Endothelial cell of umbilical vein (primary cell): Measurements from ENCODE around the gene KIF26A. TPM values are rescaled to one million over a fixed set of nuclear protein-coding genes. Genes with fewer than 3 reads are reported as not detected.

ENCODE experiments used
- BruUV-seq: library from RNA; stranded (reverse); fragments of 400-500 nt; replicated peaks from 2 replicates; lab custom pipeline; 2021; lab: Mats Ljungman, UMichigan
- CTCF ChIA-PET: fragments of 300-600, 350-600 bp; sonication (Branson Sonifier 250); formaldehyde crosslinking; loops from one replicate; lab custom pipeline; 2021; ENCODE audit warnings: antibody characterized with exemption, inconsistent platforms; lab: Charles Lee
- POLR2A ChIA-PET: fragments of 300-600, 350-600 bp; sonication (Branson Sonifier 250); formaldehyde crosslinking; loops from one replicate; lab custom pipeline; 2021; ENCODE audit warnings: antibody characterized with exemption, inconsistent platforms; lab: Charles Lee
- DNase-seq: peaks from one replicate; pipeline ENCODE4 v3.0.0-alpha.2; 2011; ENCODE audit warnings: low read depth, low spot score
- FAIRE-seq: peaks from 2 replicates; lab custom pipeline; 2011; peaks lifted over from hg19 to GRCh38; lab: Jason Lieb, UNC
- H2AFZ ChIP-seq: 2 replicates; pipeline ENCODE4 v1.6.0; 2012; ENCODE audit warnings: low read depth, low read length, control low read depth, inconsistent platforms
- H3K27ac ChIP-seq: 2 replicates; pipeline ENCODE4 v1.5.1; 2011; ENCODE audit warnings: low read depth, mild to moderate bottlenecking, control low read depth, low read length, moderate library complexity; ENCODE audit not compliant: insufficient read depth
- H3K27me3 ChIP-seq, 2 experiments: 2 replicates each; pipeline versions ENCODE4 v1.6.0 to v1.6.1; 2011; ENCODE audit warnings: low read length in 2 of 2, mixed read lengths in 1 of 2; ENCODE audit not compliant: control insufficient read depth in 2 of 2, insufficient read depth in 2 of 2
- H3K36me3 ChIP-seq, 2 experiments: 2 replicates in 1 of 2; 3 replicates in 1 of 2; pipeline ENCODE4 v1.5.1; 2011; ENCODE audit warnings: low read length in 2 of 2, mild to moderate bottlenecking in 1 of 2, moderate library complexity in 1 of 2; ENCODE audit not compliant: control insufficient read depth in 2 of 2, insufficient read depth in 2 of 2; ENCODE audit errors: extremely low read depth in 1 of 2
- H3K4me1 ChIP-seq: 3 replicates; pipeline ENCODE4 v1.5.1; 2011; ENCODE audit warnings: mild to moderate bottlenecking, low read length; ENCODE audit not compliant: control insufficient read depth, insufficient read depth; ENCODE audit errors: extremely low read depth
- H3K4me2 ChIP-seq: 2 replicates; pipeline ENCODE4 v1.6.1; 2011; ENCODE audit warnings: low read length, control low read depth, mixed read lengths; ENCODE audit not compliant: insufficient read depth
- H3K4me3 ChIP-seq, 3 experiments: fragments of 200-600 bp in 1 of 3; sonication (generic), shearing (Covaris generic) in 1 of 3; replicated peaks in 1 of 3; 2 replicates each; pipeline ENCODE4 v1.5.1; 2011 to 2016; ENCODE audit warnings: control low read depth in 3 of 3, low read length in 3 of 3, mild to moderate bottlenecking in 2 of 3, inconsistent platforms in 1 of 3, low read depth in 1 of 3, moderate library complexity in 1 of 3; ENCODE audit not compliant: insufficient read depth in 1 of 3
- H3K79me2 ChIP-seq: 2 replicates; pipeline ENCODE4 v1.6.0; 2012; ENCODE audit warnings: low read length, inconsistent platforms; ENCODE audit not compliant: control insufficient read depth, insufficient read depth
- H3K9ac ChIP-seq: replicated peaks from 2 replicates; pipeline ENCODE3; 2011; ENCODE audit warnings: low read length, control low read depth; ENCODE audit not compliant: insufficient read depth; ENCODE audit errors: extremely low read depth
- H3K9me1 ChIP-seq: replicated peaks from 3 replicates; pipeline ENCODE4 v1.6.0; 2011; ENCODE audit warnings: mild to moderate bottlenecking, low read length; ENCODE audit not compliant: control insufficient read depth, insufficient read depth; ENCODE audit errors: extremely low read depth
- H3K9me3 ChIP-seq: replicated peaks from 2 replicates; pipeline ENCODE4 v1.5.1; 2012; ENCODE audit warnings: low read length, inconsistent platforms; ENCODE audit not compliant: control insufficient read depth, insufficient read depth
- H4K20me1 ChIP-seq: replicated peaks from 2 replicates; pipeline ENCODE3; 2011; ENCODE audit warnings: mild to moderate bottlenecking, low read length; ENCODE audit not compliant: control insufficient read depth, insufficient read depth; ENCODE audit errors: extremely low read depth
- EZH2 ChIP-seq: IDR thresholded peaks from 2 replicates; pipeline ENCODE4 v1.6.1; 2012; ENCODE audit warnings: borderline replicate concordance, low read depth, mild to moderate bottlenecking, moderate library complexity, low read length, inconsistent platforms; ENCODE audit not compliant: severe bottlenecking
- FOS ChIP-seq: IDR thresholded peaks from 2 replicates; pipeline ENCODE4 v1.6.1; 2011; ENCODE audit warnings: mild to moderate bottlenecking, low read length, moderate library complexity, borderline replicate concordance; ENCODE audit not compliant: insufficient read depth
- GATA2 ChIP-seq: IDR thresholded peaks from 2 replicates; pipeline ENCODE4 v1.7.0; 2011; ENCODE audit warnings: low read depth, mild to moderate bottlenecking, moderate library complexity, mixed read lengths, low read length; ENCODE audit not compliant: insufficient read length, insufficient read depth
- JUN ChIP-seq: IDR thresholded peaks from 2 replicates; pipeline ENCODE4 v1.6.1; 2011; ENCODE audit warnings: borderline replicate concordance, low read depth; ENCODE audit not compliant: insufficient read length, insufficient read depth
- MYC ChIP-seq: IDR thresholded peaks from one replicate; pipeline ENCODE4 v1.6.1; 2011; ENCODE audit warnings: mild to moderate bottlenecking, low read depth, low read length
- POLR2A ChIP-seq: IDR thresholded peaks from 2 replicates; pipeline ENCODE4 v1.6.1; 2012; ENCODE audit warnings: low read depth, mild to moderate bottlenecking, control low read depth, low read length
- POLR2AphosphoS5 ChIP-seq: IDR thresholded peaks from 2 replicates; pipeline ENCODE4 v1.6.1; 2012; ENCODE audit warnings: low read depth, mild to moderate bottlenecking, control low read depth, low read length, moderate library complexity; ENCODE audit not compliant: insufficient read depth
- dilution Hi-C: fragments of 300-500 bp; cut with MboI; formaldehyde crosslinking; loops from one replicate; pipeline ENCODE4 v1.15.0; 2019; ENCODE audit warnings: low sequenced_read_pairs; ENCODE audit not compliant: extremely low pct_ligation_motif_present
- intact Hi-C: fragments of 100-400 bp; cut with micrococcal nuclease; formaldehyde crosslinking; loops from one replicate; pipeline ENCODE4 v1.10.0; 2022
- polyA plus RNA-seq, 4 experiments: library from polyadenylated mRNA; depleted of rRNA in 3 of 4; stranded (reverse) in 3 of 4; unstranded in 1 of 4; fragments of >200 nt; gene quantifications; 2 replicates each; pipeline versions ENCODE4 v1.2.1 to v1.2.3, GENCODE V29; 2011 to 2012; ENCODE audit warnings: missing spikeins in 1 of 4
- total RNA-seq: library from RNA; stranded (reverse); gene quantifications from 2 replicates; pipeline ENCODE4 v1.2.3, GENCODE V29; 2021
- TF ChIP-seq, protein P1 (sequence below), 2 donors: IDR thresholded peaks; 1 replicate in 1 of 2; 2 replicates in 1 of 2; pipeline ENCODE4 v1.5.1; 2011; ENCODE audit warnings: low read length in 2 of 2, mild to moderate bottlenecking in 2 of 2, moderate library complexity in 2 of 2, control low read depth in 1 of 2, inconsistent platforms in 1 of 2, low read depth in 1 of 2; ENCODE audit not compliant: insufficient read depth in 1 of 2; ENCODE audit errors: extremely low read depth in 1 of 2
- TF ChIP-seq, protein P2 (sequence below): IDR thresholded peaks from 2 replicates; pipeline ENCODE4 v1.6.1; 2011; ENCODE audit not compliant: insufficient read depth, insufficient read length

The KIF26A gene
- total and polyA plus RNA-seq, 2 donors (not counting 3 experiments of a cell fraction or from before 2014, with no cell fraction given): 3.6 to 10.7 TPM

GRCh38 chr14:104091927-104092771 lies 46.2 kb upstream of the KIF26A start:
- Histone ChIP-seq H2AFZ (no peak overlapping the region), H3K27ac (no peak overlapping the region), H3K4me3 (no peak overlapping the region), H3K79me2 (no peaks in the 10 kb centered on the region), H3K4me2 (no peak overlapping the region), H4K20me1 (no peaks in the 10 kb centered on the region), H3K36me3 (no peaks in the 10 kb centered on the region), H3K4me1 (no peaks in the 10 kb centered on the region), H3K27me3 (no peaks in the 10 kb centered on the region), H3K9me1 (no peaks in the 10 kb centered on the region), H3K9ac (no peak overlapping the region), H3K9me3 (no peaks in the 10 kb centered on the region)
- POLR2A ChIA-PET: no interaction called here
- TF ChIP-seq JUN (no peak), EZH2 (no peak), POLR2AphosphoS5 (no peak), FOS (no peak), GATA2 (no peak), MYC (no peak), POLR2A (no peak)
- TF ChIP-seq, protein P1, sequence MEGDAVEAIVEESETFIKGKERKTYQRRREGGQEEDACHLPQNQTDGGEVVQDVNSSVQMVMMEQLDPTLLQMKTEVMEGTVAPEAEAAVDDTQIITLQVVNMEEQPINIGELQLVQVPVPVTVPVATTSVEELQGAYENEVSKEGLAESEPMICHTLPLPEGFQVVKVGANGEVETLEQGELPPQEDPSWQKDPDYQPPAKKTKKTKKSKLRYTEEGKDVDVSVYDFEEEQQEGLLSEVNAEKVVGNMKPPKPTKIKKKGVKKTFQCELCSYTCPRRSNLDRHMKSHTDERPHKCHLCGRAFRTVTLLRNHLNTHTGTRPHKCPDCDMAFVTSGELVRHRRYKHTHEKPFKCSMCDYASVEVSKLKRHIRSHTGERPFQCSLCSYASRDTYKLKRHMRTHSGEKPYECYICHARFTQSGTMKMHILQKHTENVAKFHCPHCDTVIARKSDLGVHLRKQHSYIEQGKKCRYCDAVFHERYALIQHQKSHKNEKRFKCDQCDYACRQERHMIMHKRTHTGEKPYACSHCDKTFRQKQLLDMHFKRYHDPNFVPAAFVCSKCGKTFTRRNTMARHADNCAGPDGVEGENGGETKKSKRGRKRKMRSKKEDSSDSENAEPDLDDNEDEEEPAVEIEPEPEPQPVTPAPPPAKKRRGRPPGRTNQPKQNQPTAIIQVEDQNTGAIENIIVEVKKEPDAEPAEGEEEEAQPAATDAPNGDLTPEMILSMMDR (IDR thresholded peaks at IDR 0.05; ENCODE audit: extremely low read depth in 1 of 2, insufficient read depth in 1 of 2, low read depth in 1 of 2, low read length in 2 of 2): no peak
- TF ChIP-seq, protein P2, sequence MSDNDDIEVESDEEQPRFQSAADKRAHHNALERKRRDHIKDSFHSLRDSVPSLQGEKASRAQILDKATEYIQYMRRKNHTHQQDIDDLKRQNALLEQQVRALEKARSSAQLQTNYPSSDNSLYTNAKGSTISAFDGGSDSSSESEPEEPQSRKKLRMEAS: no peak
- dilution Hi-C loops (no loop called here), intact Hi-C loops (no loop called here)
- FAIRE-seq (no peak), DNase-seq (no peak)
- CTCF ChIA-PET: interaction anchor here (0.9 to 3.4 kb wide), 2 partner anchors 14 to 548 kb away, joined by 4 to 11 read pairs; no protein-coding TSS in a partner anchor
- BruUV-seq: no TSS peak
